GM18502 (cell line): ENCODE results near the gene MATCAP1.

Source experiments
- ATAC-seq: cut with Tn5 transposase; IDR thresholded peaks from one replicate; pipeline ENCODE4 v1.9.1; 2021; ENCODE audit warnings: mild to moderate bottlenecking; ENCODE audit not compliant: unreplicated experiment, poor library complexity

Gene MATCAP1

DNA sequence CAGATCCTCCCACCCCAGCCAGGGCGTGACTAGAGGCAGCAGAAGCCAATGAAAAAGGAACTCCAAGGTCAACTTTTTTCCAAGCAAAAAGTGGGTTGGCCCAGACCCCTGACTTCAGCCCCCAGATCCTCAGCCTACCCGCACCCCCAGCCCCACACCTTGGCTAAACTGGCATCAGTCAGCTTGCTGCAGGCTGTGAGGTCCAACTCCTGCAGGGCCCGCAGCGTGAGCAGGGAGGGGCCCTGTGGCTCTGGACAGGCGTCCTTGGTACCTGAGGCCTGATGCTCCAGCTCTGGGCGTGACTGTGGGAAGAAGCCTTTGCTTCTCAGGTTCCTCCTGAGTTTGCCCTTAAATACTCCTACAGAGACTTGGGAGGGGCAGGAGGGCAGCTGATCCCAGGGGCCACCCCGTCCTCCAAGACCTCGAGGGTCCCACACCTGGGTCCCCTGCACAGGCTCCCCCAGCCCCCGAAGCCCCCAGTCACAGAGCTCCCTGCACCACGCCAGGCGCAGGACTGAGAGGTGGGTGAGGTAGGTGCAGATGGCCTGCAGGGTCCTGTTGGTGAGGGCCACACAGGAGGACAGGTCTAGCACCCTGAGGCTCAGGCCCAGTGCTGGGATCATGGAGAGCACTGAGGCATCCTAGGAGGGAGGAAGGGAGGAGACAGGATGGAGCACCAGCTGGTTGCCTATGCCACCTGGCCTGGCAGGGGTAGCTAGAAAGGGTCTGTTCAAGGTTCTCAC, 24.6 kb upstream of the MATCAP1 start:
- ATAC-seq: no peak

DNA sequence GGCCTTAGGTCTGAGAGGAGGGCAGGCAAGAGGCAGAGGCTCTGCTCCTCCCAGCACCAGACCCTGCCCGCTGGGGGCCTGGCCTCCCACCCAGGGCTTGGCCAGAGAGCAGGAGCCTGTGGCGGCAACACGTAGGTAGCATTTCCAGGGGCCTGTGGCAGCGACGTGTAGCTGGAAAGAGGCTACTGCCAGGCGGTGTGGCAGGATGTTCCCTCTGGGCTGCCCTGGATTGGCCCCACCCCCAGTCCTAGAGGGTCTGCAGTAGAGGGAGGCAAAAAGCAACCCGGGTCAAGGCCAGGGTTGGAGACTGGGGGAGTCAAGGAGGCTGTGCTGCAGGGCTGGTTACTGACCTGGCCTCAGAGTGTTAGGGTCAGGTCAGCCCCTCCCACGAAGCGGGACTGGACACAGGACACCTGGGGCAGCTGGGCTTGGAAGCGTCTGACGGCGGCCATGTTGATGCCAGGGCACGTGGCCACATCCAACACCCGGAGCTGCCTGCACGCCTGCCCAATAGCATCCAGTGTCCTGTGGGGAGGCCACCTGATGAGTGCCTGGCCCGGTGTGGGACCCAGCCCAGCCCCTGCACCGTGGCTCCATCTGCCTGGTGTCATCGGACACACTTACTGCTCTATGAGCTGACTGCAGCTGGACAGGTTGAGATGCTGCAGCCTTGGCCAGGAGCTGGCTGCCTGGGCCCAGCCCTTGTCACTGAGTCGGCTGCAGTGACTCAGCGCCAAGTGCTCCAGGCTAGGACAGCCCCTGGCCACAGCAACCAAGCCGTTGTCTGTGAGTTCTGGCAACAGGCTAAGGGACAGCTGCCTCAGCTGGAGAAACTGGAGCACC, 23.7 kb upstream of the MATCAP1 start:
- no peak for ATAC-seq

DNA sequence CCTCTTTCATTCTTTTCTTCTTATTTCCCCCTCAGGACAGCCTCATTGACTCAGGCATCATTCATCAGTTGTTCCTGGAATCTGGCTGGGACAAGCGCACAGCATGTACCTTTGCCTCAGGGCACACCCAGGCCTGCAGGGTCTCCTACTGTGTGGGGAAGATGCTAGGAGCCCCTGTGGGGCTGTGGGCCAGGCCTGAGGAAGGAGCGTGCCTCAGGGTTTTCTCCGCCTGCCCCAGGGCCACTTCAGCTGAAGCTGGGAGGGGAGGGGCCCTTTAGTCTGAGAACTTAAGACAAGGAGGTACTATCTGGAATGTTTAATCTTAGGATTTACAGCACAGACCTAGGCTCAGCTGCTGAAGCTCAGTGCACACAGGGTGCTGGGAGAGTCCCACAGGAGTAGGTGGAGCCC, 23.1 kb upstream of the MATCAP1 start:
- no peak for ATAC-seq

DNA sequence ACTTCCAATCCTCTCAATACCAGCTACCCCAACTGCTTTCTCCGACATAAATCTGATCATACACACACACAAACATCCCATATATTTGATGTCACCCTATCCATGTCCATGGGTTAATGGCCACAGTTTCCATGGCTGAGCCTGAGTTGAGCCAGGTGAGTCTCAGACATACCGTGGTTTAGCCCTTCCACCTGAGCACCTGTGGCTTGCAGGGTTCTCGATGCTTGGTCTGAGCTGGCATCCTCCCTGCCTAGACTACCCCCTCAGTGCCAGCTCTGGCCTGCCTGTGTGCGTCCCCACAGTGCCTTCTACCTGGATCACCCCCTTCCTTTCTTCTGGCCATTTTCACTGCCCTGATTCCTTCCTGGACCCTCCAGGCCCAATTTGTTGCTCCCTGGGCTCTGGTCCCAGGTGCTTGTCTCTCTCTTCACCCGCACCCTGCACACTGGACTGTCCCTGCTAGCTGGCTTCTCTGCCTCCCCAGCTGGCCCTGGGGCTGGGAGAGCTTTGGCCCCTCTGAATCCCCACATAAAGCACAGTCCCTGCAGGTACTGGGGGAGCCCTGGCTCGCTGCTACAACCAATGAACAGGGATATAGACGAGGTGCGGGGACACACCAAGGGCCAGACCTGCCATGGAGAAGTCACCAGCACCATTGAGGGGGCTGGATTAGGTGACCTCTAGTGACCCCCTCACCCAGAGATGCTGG, 22.5 kb upstream of the MATCAP1 start:
- no peak for ATAC-seq

DNA sequence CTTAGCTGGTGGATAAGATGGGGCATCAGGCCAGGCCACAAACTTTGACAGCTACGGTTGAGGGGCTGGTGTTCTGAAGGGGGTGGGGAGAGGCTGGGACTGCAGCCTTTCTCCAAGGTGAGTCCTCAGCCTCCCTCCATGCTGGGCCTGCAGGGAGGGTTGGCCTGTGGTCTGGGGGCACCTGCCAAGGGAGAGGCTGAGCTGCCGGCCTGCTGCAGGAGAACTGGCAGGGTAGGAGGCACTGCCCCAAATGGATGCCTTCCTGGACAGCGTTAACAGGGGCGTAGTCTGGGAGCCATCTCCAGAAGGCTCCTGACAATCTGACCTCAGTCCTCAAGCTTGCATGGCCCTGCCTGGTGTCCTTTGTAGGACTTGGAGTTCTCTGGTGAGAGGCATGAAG, 20.3 kb upstream of the MATCAP1 start:
- ATAC-seq: no peak

DNA sequence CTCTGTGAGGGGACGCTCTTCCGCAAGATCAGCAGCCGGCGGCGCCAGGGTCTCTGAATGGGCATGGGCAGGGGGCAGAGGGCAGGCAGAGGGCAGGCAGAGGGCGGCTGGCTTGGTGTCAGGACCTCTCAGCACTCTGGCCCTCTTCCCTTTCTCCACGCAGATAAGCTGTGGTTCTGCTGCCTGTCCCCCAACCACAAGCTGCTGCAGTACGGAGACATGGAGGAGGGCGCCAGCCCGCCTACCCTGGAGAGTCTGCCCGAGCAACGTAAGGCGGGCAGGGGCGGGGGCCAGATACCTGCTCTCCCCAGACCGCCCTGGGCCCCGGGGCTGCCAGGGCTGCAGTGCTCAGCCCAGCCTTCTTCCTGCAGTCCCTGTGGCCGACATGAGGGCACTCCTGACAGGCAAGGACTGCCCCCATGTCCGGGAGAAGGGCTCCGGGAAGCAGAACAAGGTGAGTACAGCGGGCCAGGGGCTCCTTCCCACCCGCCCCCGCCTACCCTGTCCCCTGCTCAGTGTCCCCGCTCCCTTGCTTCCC, 19.3 kb upstream of the MATCAP1 start:
- ATAC-seq: no peak

DNA sequence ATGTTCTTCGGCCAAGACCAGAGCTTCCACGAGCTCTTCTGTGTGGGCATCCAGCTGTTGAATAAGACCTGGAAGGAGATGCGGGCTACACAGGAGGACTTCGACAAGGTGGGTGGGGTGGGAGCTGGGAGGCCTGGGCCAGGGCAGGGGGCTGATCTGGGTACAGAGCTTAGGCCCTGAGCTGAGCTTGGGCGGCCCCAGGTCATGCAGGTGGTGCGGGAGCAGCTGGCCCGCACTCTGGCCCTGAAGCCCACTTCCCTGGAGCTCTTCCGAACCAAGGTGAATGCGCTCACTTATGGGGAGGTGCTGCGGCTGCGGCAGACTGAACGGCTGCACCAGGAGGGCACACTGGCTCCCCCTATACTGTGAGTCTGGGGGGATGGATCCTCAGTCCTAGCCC, 18.7 kb upstream of the MATCAP1 start:
- no peak for ATAC-seq

DNA sequence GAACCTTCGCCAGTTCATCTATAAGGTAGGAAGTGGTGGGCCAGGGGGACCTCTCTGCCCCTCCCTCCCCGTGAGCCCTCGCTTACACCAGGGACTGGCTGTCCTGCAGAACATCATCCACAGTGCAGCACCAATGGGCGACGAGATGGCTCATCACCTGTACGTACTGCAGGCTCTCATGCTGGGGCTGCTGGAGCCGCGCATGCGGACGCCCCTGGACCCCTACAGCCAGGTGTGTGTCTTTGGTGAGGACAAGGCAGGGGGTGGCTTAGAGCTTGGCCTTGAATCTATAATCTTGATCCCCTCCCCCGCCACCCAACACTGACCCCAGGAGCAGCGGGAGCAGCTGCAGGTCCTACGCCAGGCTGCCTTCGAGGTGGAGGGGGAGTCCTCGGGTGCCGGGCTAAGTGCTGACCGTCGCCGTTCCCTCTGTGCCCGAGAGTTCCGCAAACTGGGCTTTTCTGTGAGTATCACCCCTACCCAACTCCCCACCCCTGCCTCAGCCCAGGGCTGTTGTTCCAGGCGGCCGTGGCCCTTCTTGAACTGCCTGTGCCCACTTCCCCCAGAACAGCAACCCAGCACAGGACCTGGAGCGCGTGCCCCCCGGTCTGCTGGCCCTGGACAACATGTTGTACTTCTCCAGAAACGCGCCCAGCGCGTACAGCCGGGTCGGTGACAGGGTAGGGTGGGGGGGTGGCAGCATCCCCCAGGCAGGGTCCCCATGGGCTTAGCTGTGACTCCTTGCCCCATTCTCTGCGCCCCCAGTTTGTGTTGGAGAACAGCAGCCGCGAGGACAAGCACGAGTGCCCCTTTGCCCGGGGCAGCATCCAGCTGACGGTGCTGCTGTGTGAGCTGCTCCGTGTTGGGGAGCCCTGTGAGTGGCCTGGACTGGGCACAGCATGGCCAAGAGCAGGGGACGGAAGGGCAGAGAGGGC, 17.9 kb upstream of the MATCAP1 start:
- no peak for ATAC-seq

DNA sequence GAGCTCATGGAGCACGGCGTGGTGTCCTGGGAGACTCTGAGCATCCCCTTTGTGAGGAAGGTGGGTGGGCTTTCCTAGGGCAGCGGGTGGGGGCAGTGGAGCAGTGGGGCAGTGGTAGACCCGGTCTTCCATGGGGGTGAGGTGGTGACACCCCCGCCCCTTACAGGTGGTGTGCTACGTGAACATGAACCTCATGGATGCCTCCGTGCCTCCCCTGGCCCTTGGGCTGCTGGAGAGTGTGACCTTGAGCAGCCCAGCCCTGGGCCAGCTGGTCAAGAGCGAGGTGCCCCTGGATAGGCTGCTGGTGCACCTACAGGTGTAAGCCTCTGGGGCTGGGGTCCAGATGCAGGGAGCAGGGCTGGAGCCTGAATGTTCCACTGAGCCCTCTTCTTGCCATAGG, 16.7 kb upstream of the MATCAP1 start:
- no peak for ATAC-seq

DNA sequence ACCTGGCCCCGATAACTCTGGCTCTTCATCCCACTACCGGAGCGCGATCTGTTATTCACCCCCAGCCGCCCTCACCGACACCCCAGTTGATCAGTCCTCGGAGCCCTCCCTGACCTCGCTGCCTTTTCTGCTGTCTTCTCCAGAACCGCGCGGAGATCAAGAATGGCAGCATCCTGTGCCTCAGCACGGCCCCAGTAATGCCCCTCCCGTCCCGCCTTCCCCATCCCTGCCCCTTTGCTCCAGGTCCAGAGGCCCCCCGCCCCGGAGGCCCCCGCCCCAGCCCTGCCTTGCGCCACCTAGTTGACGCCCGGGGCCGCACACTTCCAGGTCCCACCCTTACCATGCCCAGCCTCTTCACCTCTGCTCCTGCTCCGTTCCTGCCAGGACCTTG, 16.0 kb upstream of the MATCAP1 start:
- ATAC-seq: no peak

DNA sequence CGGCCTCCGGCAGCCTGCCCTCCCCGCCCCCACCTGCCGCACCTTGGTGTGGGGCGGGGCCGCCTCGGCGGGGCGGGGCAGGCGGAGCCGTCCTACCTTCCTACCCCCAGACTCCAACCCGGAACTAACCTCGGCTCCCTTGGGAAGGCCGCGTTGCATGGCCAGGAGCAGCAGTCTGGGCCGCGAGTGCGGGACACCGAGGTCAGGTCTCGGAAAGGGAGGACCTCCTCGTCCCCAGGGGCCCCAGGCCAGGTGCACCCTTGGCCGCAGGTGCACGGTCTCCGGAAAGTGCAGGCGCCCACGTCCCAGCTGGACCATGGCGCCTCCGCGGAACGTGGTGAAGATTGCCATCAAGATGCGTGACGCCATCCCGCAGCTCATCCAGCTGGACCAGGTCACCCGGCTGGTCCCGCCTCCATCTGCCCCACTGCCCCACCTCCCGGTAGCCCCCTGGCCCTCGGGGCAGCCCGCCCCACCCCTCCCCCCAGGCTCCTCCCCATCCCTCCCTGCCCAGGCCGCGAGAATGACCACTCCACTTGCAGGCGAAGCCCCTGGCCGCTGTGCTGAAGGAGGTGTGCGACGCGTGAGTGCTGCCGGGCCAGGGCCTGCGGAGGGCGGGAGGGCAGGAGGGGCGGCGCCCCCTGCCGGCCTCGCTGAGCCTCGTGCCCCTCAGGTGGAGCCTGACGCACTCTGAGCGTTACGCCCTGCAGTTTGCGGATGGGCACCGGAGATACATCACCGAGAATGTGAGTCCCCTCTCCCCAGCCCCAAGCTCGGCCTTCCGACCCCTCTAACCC, 15.4 kb upstream of the MATCAP1 start, which contains the start of gene ELMO3:
Gene ELMO3, plus strand, starts transcription at position 121 of the 797 bp plus-strand sequence. Its CDS starts 196 bp downstream, at position 317.
- ATAC-seq: no peak

DNA sequence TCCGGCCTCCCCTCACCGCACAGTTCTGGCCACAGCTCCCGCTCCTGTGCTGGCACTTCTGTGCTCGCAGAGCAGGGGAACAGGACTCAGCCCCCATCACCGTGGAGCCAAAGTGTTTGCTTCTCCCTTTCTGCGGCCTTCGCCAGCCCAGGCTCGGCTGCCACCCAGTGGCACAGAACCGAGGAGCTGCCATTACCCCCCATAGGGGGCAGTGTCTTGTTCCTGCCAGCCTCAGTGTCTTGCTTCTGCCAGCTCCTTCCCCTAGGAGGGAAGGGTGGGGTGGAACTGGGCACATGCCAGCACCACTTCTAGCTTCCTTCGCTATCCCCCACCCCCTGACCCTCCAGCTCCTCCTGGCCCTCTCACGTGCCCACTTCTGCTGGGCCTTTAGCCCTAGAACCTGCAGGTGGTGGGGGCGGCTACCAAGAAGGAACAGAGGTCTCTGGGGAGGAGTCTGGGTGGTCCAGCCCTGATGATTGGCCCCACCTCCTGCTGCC, 14.5 kb upstream of the MATCAP1 start:
- no peak for ATAC-seq

DNA sequence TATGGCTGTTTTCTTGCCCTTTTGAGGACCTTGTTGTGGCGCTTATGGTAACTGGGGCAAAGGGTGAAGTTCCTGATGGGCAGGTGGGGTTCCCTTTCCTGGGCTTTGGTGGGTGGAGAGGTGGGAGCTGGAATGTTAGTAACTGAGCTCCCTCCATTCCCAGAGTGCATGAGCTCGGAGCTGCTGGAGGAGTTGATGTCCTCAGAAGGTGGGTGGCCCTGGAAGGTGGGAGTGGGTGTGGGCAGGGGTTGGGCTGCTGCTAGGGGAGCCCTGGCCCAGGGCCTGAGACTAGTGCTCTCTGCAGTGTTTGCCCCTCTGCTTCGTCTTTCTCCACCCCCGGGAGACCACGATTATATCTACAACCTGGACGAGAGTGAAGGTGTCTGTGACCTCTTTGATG, 13.9 kb upstream of the MATCAP1 start:
- ATAC-seq: no peak

DNA sequence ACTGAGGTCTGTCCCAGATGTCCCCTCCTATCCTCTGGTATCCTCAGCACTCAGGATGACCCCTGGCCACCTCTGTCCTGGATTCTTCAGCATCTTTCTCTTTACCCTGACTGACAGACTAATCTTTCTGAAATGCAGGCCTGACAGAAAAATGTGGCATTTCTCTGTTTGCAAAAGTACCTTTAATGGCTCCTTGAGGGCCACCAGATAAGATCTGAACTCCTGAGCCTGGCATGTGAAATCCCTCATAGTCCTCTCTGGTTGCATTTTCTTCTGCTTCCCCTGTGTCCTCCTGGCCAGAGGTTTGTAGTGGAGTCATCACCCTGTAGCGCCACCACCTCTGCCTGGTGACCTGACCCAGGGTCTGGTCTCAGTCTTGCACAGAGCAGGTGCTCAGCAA, 13.1 kb upstream of the MATCAP1 start:
- no peak for ATAC-seq

DNA sequence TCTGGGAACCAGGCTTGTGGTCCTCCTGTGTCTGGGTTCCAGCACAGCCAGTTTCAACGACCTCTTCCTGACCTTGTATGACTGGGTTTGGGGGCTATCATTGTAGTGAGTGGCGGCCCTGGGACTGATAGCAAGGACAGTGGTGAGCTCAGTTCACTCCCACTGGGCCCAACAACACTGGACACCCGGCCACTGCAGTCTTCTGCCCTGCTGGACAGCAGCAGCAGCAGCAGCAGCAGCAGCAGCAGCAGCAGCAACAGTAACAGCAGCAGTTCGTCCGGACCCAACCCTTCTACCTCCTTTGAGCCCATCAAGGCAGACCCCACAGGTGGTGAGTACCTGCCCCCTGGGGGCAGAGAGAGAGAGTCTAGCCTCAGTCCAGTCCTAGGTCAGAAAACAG, 11.9 kb upstream of the MATCAP1 start:
- ATAC-seq: no peak

DNA sequence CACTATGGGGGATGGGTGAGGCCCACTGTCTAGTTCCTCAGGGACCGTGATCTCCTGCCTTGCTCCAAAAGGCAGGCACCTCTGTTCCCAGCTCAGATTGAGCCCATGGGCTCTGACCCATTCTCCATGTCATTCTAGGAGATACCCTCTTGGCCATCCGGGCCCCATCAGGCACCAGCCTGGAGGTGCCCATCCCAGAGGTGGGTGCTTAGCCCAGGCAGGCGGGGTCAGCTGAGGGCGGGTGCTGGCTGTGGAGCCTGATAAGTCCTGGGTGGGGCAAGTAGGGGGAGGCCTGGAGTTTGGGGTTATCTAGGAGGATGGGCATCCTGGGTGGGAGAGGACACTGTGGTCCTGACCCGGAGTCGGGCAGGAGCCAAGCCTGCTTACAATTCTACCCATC, 10.5 kb upstream of the MATCAP1 start:
- ATAC-seq: no peak

DNA sequence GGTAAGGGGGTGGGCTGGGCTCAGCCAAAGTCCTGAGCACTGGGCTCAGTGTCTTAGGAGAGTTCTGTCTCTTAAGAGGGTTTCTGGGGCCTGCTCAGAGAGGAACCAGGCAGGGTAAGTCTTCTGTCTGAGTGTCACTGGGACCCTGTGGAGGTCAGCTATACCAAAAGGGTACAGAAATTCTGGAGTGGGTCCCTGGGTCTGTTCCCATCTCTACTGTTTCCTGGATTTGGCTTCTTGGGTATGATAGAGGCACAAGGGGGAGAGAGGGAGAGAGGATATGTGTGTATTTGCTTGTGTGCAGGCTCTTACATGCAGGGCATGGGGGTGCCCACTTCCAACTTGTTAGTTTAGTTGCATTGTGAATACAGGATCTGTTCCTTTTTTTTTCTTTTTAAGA, 9.8 kb upstream of the MATCAP1 start:
- ATAC-seq: no peak

DNA sequence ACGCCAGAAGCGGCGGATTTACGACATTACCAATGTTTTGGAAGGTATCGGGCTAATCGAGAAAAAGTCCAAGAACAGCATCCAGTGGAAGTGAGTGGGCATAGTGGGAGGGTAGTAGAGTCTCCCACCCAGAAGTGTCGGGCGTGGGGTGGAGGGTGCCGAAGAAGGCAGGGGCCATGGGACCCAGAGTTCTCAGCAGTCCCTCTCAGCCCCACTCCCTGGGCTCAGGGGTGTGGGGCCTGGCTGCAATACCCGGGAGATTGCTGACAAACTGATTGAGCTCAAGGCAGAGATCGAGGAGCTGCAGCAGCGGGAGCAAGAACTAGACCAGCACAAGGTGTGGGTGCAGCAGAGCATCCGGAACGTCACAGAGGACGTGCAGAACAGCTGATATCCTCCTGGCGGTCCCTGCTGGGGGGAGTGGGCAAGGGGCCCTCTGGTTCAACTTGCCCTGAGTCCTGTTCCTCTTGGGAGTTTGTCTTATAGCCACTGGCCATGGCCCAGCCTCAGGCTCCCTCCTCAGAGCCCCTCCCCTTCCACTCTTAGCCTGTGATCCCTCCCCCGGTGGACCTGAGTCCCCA, 9.1 kb upstream of the MATCAP1 start:
- peak; percentile 10 for ATAC-seq
